GM23248 (cell line): ENCODE measurements around the gene F10.

Experiments used
- EZH2 ChIP-seq: fragments of 200-600 bp; sonication (generic); IDR thresholded peaks from 2 replicates; pipeline ENCODE4 v1.6.1; 2018; ENCODE audit warnings: antibody characterized with exemption, mild to moderate bottlenecking; ENCODE audit not compliant: insufficient read depth, poor library complexity, severe bottlenecking
- EZH2phosphoT487 ChIP-seq: fragments of 200-600 bp; sonication (generic); IDR thresholded peaks from 2 replicates; pipeline ENCODE4 v1.6.1; 2018; ENCODE audit warnings: antibody characterized with exemption, moderate library complexity, mild to moderate bottlenecking, low read depth; ENCODE audit not compliant: insufficient read depth

DNA sequence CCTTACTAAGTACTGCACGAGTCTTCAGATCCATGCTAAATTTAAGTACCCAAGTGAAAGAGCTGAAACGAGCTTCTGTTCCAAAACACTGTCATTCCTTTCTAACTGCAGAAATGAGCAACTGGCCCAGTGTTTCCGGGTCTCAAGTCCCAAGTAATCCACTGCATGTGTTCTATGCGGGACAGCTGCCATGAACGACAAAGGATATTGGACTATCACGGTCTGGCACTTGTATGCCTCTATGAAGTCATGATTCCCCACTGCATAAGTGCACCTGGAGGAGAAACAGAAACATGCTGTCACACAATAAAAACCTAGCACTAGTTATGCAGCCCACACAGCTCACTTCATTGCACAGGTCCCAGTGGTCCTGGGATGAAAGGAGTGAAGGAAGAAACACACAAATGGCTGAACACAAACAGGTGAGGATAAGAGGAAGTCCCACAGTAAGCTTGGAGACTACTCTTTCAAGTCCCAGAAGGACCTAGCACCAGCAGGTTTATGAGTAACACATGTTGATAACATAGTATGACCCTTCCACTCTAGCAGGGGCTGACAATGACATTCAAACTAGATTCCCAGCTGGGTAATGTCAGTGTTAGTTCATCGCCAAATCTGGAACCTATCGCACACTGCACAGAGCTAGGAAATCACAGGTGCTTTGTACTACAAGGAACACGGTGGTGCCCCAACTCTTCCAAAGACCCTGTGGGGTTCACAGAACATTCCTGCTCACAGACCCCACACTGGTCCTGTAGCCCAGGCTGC, 74.6 kb downstream of the F10 start:
- TF ChIP-seq EZH2phosphoT487, result no peak
- TF ChIP-seq EZH2, result no peak
